Hematopoietic multipotent progenitor cell treated with erythropoietin and hydrocortisone succinate and interleukin-3 and kit ligand, for 6 days (in vitro differentiated cells): ENCODE results near the gene OXTR.
A peak's percentile ranks its signal among the peaks of the same experiment; 100 is the strongest.
"Not testable (repeated sequence)": the region's sequence is repeated elsewhere in the genome, so short reads cannot be mapped to it uniquely, and the experiment has no call there.

Source experiments
- DNase-seq: peaks from one replicate; pipeline ENCODE4 v3.0.0-alpha.2; 2015

The OXTR gene

GRCh38 chr3:8739757-8740504 lies 29.5 kb downstream of the OXTR start:
- no peak for DNase-seq

GRCh38 chr3:8738639-8739038 lies 30.8 kb downstream of the OXTR start:
- no peak for DNase-seq

GRCh38 chr3:8737823-8738222 lies 31.6 kb downstream of the OXTR start:
- DNase-seq = no peak

- DNase-seq = no peak
These were observed 32.1 kb downstream of the OXTR start for GRCh38 chr3:8737301-8737700.

GRCh38 chr3:8736436-8736835 lies 33.0 kb downstream of the OXTR start:
- no peak for DNase-seq

GRCh38 chr3:8734908-8735307 lies 34.5 kb downstream of the OXTR start:
- DNase-seq = no peak

- no peak for DNase-seq
These were observed 35.1 kb downstream of the OXTR start for GRCh38 chr3:8734137-8734878.

- DNase-seq = no peak
These were observed 35.9 kb downstream of the OXTR start, which contains the start of gene CAV3 for GRCh38 chr3:8733332-8734094. CAV3 (plus strand) TSS chr3:8733802; CDS start chr3:8733877, 75 bp downstream.

- DNase-seq = no peak
These were observed 37.0 kb downstream of the OXTR start for GRCh38 chr3:8732413-8732812.

GRCh38 chr3:8730656-8731055 lies 38.8 kb downstream of the OXTR start:
- DNase-seq = no peak

GRCh38 chr3:8729479-8729878 lies 39.9 kb downstream of the OXTR start:
- DNase-seq = no peak

- no peak for DNase-seq
These were observed 41.6 kb downstream of the OXTR start for GRCh38 chr3:8727605-8728512.

GRCh38 chr3:8724108-8724752 lies 45.2 kb downstream of the OXTR start:
- DNase-seq = no peak

GRCh38 chr3:8723612-8724011 lies 45.8 kb downstream of the OXTR start:
- DNase-seq = no peak

GRCh38 chr3:8722808-8723207 lies 46.6 kb downstream of the OXTR start:
- DNase-seq = no peak

- not testable (repeated sequence) for DNase-seq
These were observed 53.7 kb downstream of the OXTR start for GRCh38 chr3:8715757-8716156.

- DNase-seq = peak; percentile 13
These were observed 55.3 kb downstream of the OXTR start for GRCh38 chr3:8713901-8714759.

GRCh38 chr3:8712908-8713255 lies 56.5 kb downstream of the OXTR start:
- no peak for DNase-seq

GRCh38 chr3:8712045-8712907 lies 57.1 kb downstream of the OXTR start:
- DNase-seq = peak; percentile 2
